ENCODE data around the gene GGT6.

Gene GGT6

DNA sequence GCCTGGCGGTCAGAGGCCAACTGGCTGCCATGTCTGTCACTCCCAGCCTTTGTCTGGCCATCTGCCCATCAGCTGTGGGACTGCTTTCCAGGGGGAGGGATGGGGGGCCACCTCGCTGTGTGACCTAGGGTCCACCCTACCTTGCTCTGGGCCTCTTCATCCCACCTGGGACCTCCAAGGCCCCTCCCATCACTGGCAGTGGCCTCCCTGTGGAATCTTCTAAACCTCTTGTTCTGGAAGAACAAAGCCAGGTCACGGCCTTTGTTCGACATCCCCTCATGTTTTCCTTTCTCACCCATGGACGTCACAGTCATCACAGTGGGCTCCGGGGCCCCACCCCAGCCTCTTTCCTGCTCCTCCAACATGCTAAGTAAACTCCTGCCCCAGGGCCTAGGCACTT, 37.7 kb downstream of the GGT6 start:
- DNase-seq (ENCODE audit: low read depth in 2 of 2): no peak

DNA sequence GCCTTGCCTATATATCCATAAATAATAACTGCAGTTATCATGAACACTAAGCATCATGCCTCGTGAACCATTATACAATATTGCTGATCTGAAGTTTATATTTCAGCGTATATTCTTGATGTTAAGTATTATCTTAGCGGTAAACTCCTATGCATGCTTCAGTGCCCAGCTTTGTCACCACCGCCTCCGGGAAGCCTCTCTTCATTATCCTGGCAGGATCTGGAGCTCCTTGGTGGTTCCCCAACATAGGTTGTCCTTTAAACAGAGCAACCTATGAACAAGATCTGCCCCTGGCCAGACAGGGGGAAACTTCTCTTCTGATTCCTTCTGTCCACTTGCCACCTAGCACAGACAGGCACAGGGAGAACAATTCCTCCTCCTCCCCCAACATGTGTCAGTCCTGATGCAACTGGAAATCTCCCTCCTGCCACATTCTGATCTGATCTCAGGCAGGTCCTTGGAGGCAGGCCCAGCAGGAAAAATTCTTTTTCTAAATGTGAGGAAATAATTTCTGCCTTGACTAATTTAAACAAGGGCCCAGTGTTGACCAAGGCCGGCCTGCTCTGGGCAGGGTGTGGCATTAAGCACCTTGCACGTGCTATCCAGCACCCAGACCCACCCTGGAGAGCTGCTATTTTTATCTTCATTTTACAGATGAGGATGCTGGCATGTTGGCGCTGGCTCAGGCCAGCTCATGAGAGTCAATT, 39.3 kb downstream of the GGT6 start:
- no peak for DNase-seq (ENCODE audit: low read depth in 2 of 2)

DNA sequence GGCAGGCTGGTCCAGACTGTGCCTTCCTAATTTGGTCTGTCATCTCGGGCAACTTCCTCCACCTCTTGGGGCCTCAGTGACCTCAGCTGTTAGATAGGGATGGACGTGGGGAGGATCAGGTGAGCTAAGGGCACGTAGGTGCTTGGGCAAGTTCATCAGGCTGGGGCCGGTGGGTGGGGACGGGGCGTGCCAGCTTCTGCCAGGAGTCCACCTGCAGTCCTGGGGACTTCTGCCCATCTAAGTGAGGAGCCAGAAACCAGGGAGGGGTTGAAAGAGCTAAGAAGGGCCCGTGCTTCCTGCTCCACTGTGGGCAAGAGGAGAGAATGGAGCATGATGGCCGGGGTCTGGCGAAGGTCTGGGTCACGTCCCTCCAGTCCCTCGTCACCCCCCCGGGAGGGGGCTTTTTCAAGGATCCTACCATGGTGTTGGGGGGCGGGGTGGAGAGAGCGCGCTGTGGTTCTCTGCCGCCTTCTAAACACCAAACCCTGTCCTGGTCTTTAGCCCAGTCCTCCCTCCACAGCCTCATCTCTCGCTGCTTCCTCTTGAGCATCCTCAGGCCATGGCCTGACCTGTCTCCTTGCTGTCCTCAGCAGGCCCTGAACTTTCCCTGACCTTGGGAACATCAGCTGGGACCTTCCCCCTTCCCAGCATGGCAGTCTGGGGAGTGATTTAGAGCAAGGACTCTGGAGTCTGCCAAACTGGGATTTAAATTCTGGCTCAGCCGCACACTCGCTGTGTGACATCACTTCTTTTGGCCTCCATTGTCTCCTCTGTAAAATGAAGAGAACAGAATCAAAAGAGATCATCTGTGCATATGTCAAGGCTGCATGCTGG, 40.1 kb downstream of the GGT6 start:
- no peak for DNase-seq (ENCODE audit: low read depth in 2 of 2)

DNA sequence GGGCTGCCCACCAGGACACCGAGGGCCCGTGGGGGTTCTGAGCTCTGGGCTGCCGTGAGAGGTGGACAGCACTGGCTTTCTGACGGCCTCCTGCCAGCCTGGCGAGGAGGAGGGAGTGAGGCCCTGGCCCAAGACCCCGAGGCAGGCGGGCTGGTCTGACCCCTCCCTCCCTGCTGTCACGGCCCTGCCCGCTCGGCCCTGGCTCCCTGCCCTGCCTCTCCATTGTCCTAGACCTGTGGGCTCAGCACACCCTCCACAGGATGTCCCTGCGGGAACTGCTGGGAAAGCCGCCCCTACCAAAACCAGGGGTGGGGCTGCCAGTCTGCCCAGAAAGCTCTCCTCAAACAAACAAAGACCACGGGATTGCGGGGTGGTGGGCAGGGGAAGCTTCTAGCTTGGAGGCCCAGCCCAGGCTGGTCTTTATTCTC, 41.0 kb downstream of the GGT6 start:
- DNase-seq (ENCODE audit: low read depth in 2 of 2): no peak

DNA sequence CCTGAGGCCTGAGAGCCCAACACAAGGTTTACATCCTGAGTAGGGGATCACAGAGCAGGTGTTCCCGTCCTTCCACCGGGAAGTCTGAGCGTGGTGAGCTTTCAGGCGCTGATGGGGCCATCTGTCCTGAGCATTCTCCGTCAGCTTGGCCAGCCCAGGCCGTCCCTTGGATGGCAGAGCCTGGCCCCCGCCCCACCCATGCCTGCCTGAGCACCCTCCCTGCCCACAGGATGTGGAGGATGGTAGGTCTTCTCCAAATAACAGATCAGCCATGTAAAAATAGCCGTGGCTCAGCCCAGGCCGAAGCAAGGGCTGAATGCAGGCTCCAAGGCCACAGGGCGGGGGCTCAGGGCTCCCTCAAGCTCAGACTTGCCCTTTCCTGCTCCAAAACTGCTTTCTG, 41.5 kb downstream of the GGT6 start:
- no peak for DNase-seq (ENCODE audit: low read depth in 2 of 2)

DNA sequence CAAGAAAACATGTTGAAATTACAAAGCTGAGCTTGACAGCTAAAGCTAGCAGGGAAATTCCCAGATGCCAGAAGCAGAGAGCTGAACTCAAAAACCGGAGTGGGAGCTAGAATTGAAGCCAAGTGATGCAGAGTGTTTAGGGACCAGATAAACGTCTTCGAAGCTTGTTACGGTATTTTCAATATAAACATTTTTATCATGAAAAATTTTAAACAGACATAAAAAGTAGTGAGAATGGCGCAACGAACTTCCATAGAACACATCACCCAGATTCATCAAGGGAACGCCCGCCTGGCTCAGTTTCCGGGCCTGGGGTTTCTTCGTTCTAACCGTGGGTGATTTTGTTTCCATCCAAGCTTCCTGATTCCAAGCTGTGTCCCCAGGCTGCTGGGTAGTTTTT, 43.6 kb downstream of the GGT6 start:
- no peak for DNase-seq (ENCODE audit: low read depth in 2 of 2)

DNA sequence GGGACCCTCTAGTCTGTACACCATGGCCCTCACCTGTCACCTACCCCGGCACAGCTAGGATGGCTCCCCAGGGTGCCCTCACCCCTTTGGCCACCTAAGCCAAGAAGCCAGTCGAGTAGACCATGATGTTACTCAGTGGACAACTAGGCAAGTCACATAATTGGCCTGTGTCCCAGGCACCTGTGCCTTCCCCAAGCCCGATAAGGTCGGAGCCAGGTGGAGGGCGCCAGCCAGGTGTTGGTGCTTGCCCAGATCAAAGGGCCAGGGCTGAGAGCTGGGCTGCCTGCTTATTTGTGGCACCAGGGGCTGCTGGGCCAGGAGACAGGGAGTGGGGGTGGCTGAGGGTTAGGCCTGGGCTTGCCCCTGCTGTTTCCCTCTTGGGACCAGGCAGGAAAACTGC, 44.9 kb downstream of the GGT6 start:
- DNase-seq (ENCODE audit: low read depth in 2 of 2): no peak

DNA sequence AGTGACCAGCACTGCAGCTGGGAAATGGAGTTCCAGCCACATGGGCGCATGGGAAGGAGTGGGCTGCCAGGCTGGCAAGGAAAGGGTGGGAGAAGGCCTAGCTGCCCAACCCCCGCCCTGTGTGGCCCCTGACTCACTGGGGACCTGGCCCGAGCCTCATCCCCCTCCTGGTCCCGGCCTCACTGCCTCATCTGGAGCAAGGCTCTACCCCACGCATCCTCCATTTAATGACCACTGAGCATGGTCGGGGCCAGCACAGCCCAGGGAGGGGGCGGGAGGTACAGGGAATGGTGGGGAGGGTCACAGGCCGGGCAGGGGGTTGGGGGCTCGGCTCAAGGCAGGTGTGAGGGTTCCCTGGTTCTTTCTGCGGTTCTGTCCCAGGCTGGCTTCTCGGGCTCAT, 45.6 kb downstream of the GGT6 start:
- no peak for DNase-seq (ENCODE audit: low read depth in 2 of 2)

DNA sequence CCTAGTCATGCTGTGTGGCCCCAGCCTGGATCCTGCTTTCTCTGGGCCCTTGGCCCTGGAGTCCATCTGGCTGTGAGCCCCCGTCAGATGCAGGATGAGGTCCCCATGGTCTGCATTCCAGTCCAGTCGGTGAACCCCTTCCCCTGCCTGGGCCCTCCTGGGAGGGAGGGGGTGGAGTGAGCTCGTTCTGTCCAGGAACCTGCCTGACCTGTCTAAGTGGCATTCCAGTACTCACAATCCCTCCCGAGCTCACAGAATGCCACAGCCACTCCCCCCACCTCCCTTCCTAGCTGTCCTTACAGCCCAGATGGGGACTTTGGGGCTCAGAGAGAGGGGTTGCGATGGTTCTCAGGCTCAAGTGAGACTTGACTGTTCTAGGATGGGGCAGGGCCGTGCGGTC, 46.2 kb downstream of the GGT6 start:
- no peak for DNase-seq (ENCODE audit: low read depth in 2 of 2)

DNA sequence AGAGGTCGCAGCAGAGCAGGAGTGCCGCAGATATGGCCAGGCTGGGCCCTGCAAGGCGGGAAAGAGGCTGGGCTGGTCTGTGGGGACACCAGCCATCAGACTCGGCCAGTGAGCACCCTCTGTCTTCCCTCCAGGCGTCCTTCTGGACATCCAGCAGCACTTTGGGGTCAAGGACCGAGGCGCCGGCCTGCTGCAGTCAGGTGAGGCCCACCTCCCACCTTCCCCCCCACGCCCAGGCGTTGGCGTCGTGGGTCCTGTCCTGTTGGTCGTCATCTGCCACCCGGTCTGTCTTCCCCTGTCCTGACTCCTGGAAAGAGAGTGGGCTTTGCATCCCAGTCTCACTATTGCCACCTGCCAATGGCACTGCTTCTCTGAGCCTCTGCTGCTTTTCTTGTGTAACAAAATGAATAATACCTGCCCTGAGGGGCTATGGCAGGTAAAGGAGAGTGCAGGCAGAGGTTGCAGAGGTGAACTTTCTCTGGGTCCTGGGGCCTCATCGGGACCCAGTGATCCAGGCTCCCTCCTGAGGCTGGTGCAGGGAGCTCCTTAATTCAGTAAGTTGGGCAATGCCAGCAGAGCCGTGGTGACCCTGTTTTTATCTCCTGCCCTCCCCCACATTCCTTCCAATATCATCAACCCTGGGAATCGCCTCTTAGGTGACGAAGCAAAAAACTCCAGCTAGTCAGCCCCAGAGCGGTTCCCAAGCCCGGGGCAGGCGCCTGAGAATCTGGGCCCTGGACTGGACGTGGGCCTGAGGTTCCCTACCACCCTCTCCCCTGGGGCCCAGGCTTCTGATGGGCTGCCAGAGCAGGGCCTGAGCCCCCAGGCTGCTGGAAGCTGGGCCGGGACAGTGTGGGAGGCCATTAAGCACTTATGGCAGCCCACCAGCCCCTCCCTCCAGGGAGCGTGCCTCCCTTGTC, 47.0 kb downstream of the GGT6 start:
- DNase-seq (ENCODE audit: low read depth in 2 of 2): no peak

DNA sequence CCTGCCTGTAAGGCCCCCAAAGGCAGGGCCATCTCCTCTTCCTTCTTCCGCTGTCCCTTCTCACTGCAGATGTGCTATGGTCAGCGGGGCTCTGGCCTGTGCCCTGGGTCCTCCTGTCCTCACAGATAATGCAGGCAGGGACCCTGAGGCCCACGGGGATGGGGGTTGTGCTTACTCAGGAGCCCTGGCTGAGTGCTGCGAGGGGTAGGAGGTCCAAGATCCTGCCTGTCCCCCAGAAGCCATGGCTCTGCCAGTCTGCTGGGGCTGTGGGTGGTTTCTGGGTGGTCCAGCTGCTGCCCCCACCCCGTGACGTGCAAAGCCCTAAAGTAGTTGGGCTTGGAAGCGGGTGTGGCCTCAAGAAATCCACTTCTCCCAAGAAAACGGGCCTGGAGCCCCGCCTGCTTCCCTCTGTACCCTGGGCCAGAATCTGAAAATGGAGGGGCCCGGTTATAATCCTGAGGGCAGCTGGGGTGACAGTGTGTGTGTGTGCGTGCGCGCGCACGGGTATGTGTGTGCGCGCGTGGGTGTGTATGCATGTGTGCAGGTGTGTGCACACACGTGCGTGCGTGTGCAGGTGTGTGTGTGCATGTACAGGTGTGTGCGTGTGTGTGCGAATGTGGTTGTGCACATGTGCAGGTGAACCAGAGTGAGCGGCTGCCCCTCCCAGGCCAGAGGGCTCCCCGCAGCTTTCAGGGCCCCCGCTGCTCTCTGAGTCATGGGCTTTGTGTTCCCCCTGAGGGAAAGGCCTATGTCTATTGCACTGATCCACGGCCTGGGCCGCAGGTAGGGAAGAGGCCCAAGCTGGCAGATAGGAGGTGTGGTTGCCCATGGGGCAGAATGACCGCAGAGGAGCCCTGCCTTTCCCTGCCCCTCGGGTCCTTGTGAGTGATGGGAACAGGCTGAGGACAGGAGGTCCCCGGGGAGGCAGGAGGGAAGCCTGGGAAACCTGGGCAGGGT, 47.9 kb downstream of the GGT6 start:
- no peak for DNase-seq (ENCODE audit: low read depth in 2 of 2)

DNA sequence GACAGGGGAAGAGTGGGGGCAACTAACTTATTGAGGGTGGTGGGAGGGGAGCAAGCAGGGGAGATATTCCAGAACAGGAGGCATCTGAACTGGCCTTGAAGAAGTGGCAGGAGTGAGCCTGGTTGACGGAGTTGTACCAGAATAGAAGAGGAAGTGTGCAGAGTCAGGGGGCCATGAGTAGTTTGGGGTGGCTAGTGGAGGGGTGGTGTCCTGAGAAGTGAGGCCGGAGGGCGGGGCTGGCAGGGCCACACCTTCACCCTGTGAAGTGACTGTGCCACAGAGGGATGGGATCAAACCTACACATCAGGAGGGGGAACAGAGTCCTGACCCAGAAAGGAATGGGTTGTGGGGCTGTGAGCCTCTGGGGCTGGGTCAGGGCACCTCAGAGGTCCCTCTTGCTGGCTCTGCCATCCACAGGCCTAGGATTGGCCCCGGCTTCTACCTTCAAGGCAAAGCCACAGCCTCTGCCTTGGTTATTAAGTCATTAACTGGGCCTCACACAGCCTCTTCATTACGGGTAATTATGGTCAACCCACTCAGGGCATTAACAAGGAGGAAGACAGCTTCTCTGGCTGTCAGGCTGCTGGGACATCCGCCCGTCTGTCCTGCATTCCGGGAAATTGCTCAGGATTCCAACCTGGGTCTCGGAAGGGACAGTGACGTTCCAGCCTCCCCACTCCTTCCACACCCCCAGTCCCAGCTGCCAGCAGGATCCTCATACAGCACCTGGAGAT, 49.0 kb downstream of the GGT6 start:
- DNase-seq (ENCODE audit: low read depth in 2 of 2): no peak

DNA sequence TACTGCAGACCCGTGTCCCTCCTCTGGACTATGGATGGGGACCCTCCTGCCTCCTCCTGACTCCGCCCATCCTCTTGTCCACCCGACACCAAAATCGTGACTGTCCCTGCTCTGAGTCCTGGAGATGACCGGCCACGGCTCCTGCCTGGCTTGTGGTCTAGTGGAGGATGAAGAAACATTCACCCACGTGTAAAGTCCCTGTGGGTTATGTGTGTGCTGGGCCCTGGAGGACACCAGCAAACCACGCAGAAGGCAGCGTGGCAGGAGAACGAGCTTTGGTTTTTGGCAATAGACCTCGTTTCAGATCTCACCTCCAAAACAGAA, 49.8 kb downstream of the GGT6 start:
- DNase-seq (ENCODE audit: low read depth in 2 of 2): no peak

DNA sequence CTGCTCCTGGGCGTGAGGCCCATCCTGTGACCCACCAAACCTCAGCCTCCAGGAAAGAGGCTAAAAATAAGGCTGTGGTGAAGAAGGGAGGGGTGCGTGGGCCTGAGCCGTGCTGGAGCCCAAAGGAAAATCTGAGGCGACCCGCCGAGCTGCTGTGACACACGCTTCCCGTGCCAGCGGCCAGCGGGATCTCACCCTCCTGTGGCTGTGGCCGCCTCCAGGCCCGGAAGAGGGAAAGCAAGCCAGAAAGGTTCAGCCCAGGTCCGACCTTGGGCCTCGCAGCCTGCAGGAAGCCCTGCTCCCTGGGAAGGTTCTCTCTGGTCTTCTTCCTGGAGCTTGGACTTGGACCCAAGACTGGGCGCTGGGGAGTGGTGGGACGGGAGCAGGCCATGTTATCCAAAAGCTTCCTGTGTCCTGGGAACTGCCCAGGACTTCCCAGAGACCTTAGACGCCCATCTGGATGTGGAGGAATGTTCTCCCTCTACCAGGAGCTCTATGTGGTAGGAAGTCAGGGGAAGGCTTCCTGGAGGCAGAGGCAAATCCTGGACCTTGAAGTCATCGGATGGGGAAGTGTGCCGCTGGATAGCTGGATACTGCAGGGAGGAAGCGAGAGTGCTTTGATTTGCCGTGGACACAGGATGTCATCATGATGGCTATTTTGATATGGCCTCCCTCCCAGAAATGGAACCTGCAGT, 50.3 kb downstream of the GGT6 start:
- DNase-seq (ENCODE audit: low read depth in 2 of 2): no peak

DNA sequence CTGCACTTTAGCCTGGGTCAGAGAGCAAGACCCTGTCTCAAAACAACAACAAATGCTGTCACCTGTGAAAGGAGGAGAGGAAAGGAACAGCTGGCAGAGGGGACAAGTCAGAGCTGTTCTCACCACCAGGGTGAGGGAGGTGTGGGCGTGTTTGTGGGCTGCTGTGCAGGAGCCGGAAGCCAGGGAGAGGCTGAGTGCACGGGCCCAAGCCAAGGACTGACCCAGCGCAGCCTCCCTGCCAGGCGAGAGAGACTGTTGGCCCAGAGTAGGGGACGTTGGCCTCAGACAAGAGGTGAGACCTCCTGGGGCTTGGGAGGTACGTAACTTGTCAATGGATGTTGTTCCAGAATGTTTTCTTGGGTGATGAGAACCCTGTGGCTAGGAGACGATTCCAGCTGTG, 51.0 kb downstream of the GGT6 start:
- no peak for DNase-seq (ENCODE audit: low read depth in 2 of 2)

DNA sequence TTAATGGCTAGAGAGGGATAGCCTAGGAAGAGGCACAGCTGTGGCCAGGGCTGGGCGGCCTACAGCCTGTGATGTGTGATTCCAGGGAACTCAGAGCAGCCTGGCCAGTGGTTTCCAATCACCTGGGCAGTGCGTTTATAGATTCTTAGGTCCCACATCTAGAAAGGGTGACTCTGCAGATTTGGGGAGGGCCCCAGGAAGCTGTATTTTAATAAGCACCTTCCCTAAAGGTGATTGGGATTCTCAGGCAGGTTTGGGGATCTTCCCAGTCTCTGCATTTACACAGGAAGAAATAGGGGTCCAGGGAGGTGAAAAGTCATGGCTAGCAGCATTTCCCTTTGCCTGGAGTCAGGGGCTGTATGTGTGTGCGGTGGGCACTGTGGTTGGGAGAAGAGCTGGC, 52.2 kb downstream of the GGT6 start:
- no peak for DNase-seq (ENCODE audit: low read depth in 2 of 2)

DNA sequence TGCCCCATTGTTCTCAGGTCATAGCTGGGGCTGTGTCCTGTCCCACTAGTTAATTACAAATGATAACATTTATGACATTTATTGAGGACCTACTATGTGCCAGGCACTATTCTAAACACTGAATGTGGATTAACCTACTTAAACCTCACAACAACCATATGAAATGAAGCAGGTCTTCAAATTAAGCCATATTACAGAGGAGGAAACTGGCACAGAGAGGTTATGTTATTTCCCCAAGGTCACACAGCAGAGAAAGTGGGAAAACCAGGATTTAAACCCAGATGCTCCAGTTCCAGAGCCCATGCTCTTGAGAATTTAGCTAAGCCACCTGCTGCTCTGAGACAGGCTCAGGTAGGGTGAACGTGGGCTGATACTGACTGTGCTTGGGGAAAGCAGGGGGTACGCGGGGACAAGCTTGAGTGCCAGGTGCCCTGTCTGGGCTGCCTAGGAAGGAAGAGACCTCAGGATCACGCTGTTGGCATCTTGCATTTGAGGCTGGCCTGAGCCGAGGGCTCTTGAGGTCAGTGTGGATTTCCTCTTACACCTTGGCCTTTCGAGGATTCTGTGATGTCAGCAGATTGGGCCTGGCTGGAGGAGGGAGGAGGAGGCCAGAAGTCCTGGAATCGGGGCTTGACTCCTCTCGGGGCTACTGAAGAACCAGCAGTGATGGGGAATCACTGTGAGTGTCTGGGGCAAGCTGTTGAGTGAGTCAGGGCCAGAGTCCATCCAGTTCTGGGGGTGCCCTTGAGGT, 52.8 kb downstream of the GGT6 start:
- DNase-seq (ENCODE audit: low read depth in 2 of 2): no peak
